Neuronal stem cell (in vitro differentiated cells): ENCODE data around the gene FOXD1.

ENCODE experiments used
- DNase-seq: peaks from one replicate; pipeline ENCODE4 v3.0.0-alpha.2; 2013; ENCODE audit warnings: low spot score
- H2AFZ ChIP-seq: one replicate; pipeline ENCODE4 v1.6.1; 2013; ENCODE audit warnings: mild to moderate bottlenecking, low read length, inconsistent platforms
- H2AK5ac ChIP-seq: 2 replicates; pipeline ENCODE4 v1.6.1; 2013; ENCODE audit warnings: low read depth, mild to moderate bottlenecking, inconsistent platforms, low read length, moderate library complexity, mixed read lengths
- H2BK120ac ChIP-seq: 2 replicates; pipeline ENCODE4 v1.6.1; 2013; ENCODE audit warnings: low read depth, mild to moderate bottlenecking, inconsistent platforms, low read length, moderate library complexity, mixed read lengths
- H2BK12ac ChIP-seq: one replicate; pipeline ENCODE4 v1.6.1; 2013; ENCODE audit warnings: low read length, inconsistent platforms
- H2BK15ac ChIP-seq: 2 replicates; pipeline ENCODE4 v1.6.1; 2013; ENCODE audit warnings: mild to moderate bottlenecking, low read length, inconsistent platforms, mixed read lengths
- H2BK5ac ChIP-seq: one replicate; pipeline ENCODE4 v1.6.1; 2013; ENCODE audit warnings: inconsistent platforms, mild to moderate bottlenecking, low read length, moderate library complexity
- H3K14ac ChIP-seq: one replicate; pipeline ENCODE4 v1.6.1; 2013; ENCODE audit warnings: low read length, inconsistent platforms
- H3K18ac ChIP-seq: 2 replicates; pipeline ENCODE4 v1.6.1; 2013; ENCODE audit warnings: low read length, inconsistent platforms
- H3K23ac ChIP-seq: 2 replicates; pipeline ENCODE4 v1.6.1; 2013; ENCODE audit warnings: low read depth, mild to moderate bottlenecking, mixed read lengths, low read length, inconsistent platforms; ENCODE audit not compliant: poor library complexity
- H3K27ac ChIP-seq: replicated peaks from 3 replicates; pipeline ENCODE4 v1.5.1; 2013; ENCODE audit warnings: low read length, inconsistent platforms
- H3K27me3 ChIP-seq, 3 experiments: 2 replicates each; pipeline ENCODE4 v1.6.1; 2013; ENCODE audit warnings: low read length in 3 of 3, mild to moderate bottlenecking in 2 of 3, inconsistent platforms in 1 of 3, low read depth in 1 of 3, mixed read lengths in 1 of 3, moderate library complexity in 1 of 3; ENCODE audit not compliant: control insufficient read depth in 3 of 3, insufficient read depth in 3 of 3
- H3K36me3 ChIP-seq, 2 donors: replicated peaks in 1 of 2; 2 replicates each; pipeline ENCODE4 v1.6.1; 2013; ENCODE audit warnings: low read length in 2 of 2; ENCODE audit not compliant: control insufficient read depth in 2 of 2, insufficient read depth in 2 of 2
- H3K4ac ChIP-seq: 2 replicates; pipeline ENCODE4 v1.6.1; 2013; ENCODE audit warnings: inconsistent platforms, mild to moderate bottlenecking, low read length, moderate library complexity
- H3K4me1 ChIP-seq, 2 donors: 1 replicate in 1 of 2; 2 replicates in 1 of 2; pipeline ENCODE4 v1.6.1; 2013; ENCODE audit warnings: low read length in 2 of 2, low read depth in 1 of 2; ENCODE audit not compliant: control insufficient read depth in 2 of 2, insufficient read depth in 1 of 2
- H3K4me2 ChIP-seq: one replicate; pipeline ENCODE4 v1.6.1; 2013; ENCODE audit warnings: mild to moderate bottlenecking, low read length, inconsistent platforms; ENCODE audit not compliant: insufficient read depth, poor library complexity, severe bottlenecking
- H3K4me3 ChIP-seq, 2 donors: 2 replicates each; pipeline ENCODE4 v1.5.1; 2013; ENCODE audit warnings: low read length in 2 of 2, mild to moderate bottlenecking in 2 of 2, inconsistent platforms in 1 of 2, moderate library complexity in 1 of 2
- H3K79me1 ChIP-seq: one replicate; pipeline ENCODE4 v1.6.1; 2013; ENCODE audit warnings: low read depth, mild to moderate bottlenecking, inconsistent platforms, low read length, moderate library complexity
- H3K9ac ChIP-seq: one replicate; pipeline ENCODE4 v1.6.1; 2013; ENCODE audit warnings: mild to moderate bottlenecking, low read depth, low read length, inconsistent platforms; ENCODE audit not compliant: poor library complexity
- H3K9me3 ChIP-seq, 2 donors: replicated peaks in 1 of 2; 2 replicates each; pipeline versions ENCODE3 to v1.6.1; 2013; ENCODE audit warnings: low read length in 2 of 2, mild to moderate bottlenecking in 2 of 2, inconsistent platforms in 1 of 2, low read depth in 1 of 2, mixed read lengths in 1 of 2, moderate library complexity in 1 of 2; ENCODE audit not compliant: control insufficient read depth in 2 of 2, insufficient read depth in 1 of 2
- H4K8ac ChIP-seq: one replicate; pipeline ENCODE4 v1.6.1; 2013; ENCODE audit warnings: low read depth, mild to moderate bottlenecking, inconsistent platforms, low read length, moderate library complexity
- H4K91ac ChIP-seq: one replicate; pipeline ENCODE4 v1.6.1; 2013; ENCODE audit warnings: low read length, low read depth, mild to moderate bottlenecking, inconsistent platforms; ENCODE audit not compliant: poor library complexity
- WGBS, 2 donors: extraction: QIAGEN DNeasy Blood & Tissue Kit; methylation state at CpG; one replicate each; pipeline ENCODE4 v1.1.7; 2013; ENCODE audit warnings: missing lambda C conversion rate in 2 of 2, mixed read lengths in 1 of 2; ENCODE audit not compliant: insufficient read length in 2 of 2, insufficient replicate concordance in 1 of 2; ENCODE audit errors: extremely low coverage in 2 of 2; 5-methylcytosine and 5-hydroxymethylcytosine counted together

FOXD1 gene

GRCh38 chr5:73434461-73434860 lies 14.1 kb downstream of the FOXD1 start:
- WGBS, 2 donors, result no CpG with 5 or more reads among the region's 1 CpG
- Histone ChIP-seq H3K9me3 (no peaks in the 10 kb centered on the region), H2AFZ (no peak overlapping the region), H2BK5ac (no peak overlapping the region), H3K9ac (no peak overlapping the region), H3K27me3 (peaks cover 3 to 92% (median 48%) of the 10 kb centered on the region in 3 experiments), H2BK15ac (no peak overlapping the region), H2BK12ac (no peak overlapping the region), H3K14ac (no peak overlapping the region), H3K4me2 (no peak overlapping the region), H3K79me1 (no peaks in the 10 kb centered on the region), H3K36me3 (no peaks in the 10 kb centered on the region), H3K18ac (no peak overlapping the region), H3K27ac (no peak overlapping the region), H3K4ac (no peak overlapping the region), H4K91ac (no peak overlapping the region), H2AK5ac (no peak overlapping the region), H3K4me1 (peaks cover 0 to 8% of the 10 kb centered on the region in 2 donors), H2BK120ac (no peak overlapping the region), H4K8ac (no peak overlapping the region), H3K23ac (no peak overlapping the region), H3K4me3 (no peak overlapping the region)
- DNase-seq, result no peak

- Histone ChIP-seq H2BK12ac (no peak overlapping the region), H3K4me1 (peaks cover 0 to 8% of the 10 kb centered on the region in 2 donors), H3K14ac (no peak overlapping the region), H2BK5ac (no peak overlapping the region), H3K4ac (no peak overlapping the region), H3K36me3 (no peaks in the 10 kb centered on the region), H3K79me1 (no peaks in the 10 kb centered on the region), H2AFZ (no peak overlapping the region), H3K4me2 (no peak overlapping the region), H3K27ac (no peak overlapping the region), H2BK15ac (no peak overlapping the region), H4K8ac (no peak overlapping the region), H2BK120ac (no peak overlapping the region), H3K9ac (no peak overlapping the region), H3K18ac (no peak overlapping the region), H3K23ac (no peak overlapping the region), H3K4me3 (no peak overlapping the region), H4K91ac (no peak overlapping the region), H2AK5ac (no peak overlapping the region), H3K27me3 (peaks cover 3 to 92% (median 47%) of the 10 kb centered on the region in 3 experiments), H3K9me3 (no peaks in the 10 kb centered on the region)
- DNase-seq, result no peak
- no CpG with 5 or more reads among the region's 1 CpG for WGBS, 2 donors
These were observed 14.6 kb downstream of the FOXD1 start for GRCh38 chr5:73433982-73434342.

GRCh38 chr5:73433272-73433981 lies 15.2 kb downstream of the FOXD1 start:
- Histone ChIP-seq H3K79me1 (no peaks in the 10 kb centered on the region), H3K27ac (no peak overlapping the region), H3K9ac (no peak overlapping the region), H3K4me1 (peaks cover 0 to 8% of the 10 kb centered on the region in 2 donors), H3K36me3 (no peaks in the 10 kb centered on the region), H3K27me3 (peaks cover 0 to 92% (median 42%) of the 10 kb centered on the region in 3 experiments), H3K14ac (no peak overlapping the region), H3K18ac (no peak overlapping the region), H3K23ac (no peak overlapping the region), H3K4me3 (no peak overlapping the region), H4K8ac (no peak overlapping the region), H3K4ac (no peak overlapping the region), H2BK5ac (no peak overlapping the region), H4K91ac (no peak overlapping the region), H2BK15ac (no peak overlapping the region), H3K4me2 (no peak overlapping the region), H2BK12ac (no peak overlapping the region), H2AFZ (no peak overlapping the region), H2BK120ac (no peak overlapping the region), H3K9me3 (no peaks in the 10 kb centered on the region), H2AK5ac (no peak overlapping the region)
- no CpG with 5 or more reads among the region's 4 CpGs for WGBS, 2 donors
- no peak for DNase-seq

GRCh38 chr5:73431204-73431851 lies 17.2 kb downstream of the FOXD1 start:
- Histone ChIP-seq H3K27me3 (peaks cover 0 to 72% (median 23%) of the 10 kb centered on the region in 3 experiments), H3K4ac (no peak overlapping the region), H3K4me3 (no peak overlapping the region), H3K36me3 (no peaks in the 10 kb centered on the region), H3K79me1 (no peaks in the 10 kb centered on the region), H2AK5ac (no peak overlapping the region), H2BK12ac (no peak overlapping the region), H3K18ac (no peak overlapping the region), H3K9ac (no peak overlapping the region), H3K4me2 (no peak overlapping the region), H2BK15ac (no peak overlapping the region), H3K9me3 (no peaks in the 10 kb centered on the region), H2BK120ac (no peak overlapping the region), H4K8ac (no peak overlapping the region), H2BK5ac (no peak overlapping the region), H3K23ac (no peak overlapping the region), H4K91ac (no peak overlapping the region), H3K27ac (no peak overlapping the region), H3K4me1 (peaks cover 0 to 5% of the 10 kb centered on the region in 2 donors), H3K14ac (no peak overlapping the region), H2AFZ (no peak overlapping the region)
- no peak for DNase-seq
